Mesendoderm (in vitro differentiated cells): ENCODE measurements around the gene TSHZ2.
A peak's percentile ranks its signal among the peaks of the same experiment; 100 is the strongest.

Source experiments
- DNase-seq: peaks from one replicate; pipeline ENCODE4 v3.0.0; 2013
- H2AK5ac ChIP-seq: 2 replicates; pipeline ENCODE4 v1.6.1; 2013; ENCODE audit warnings: low read length, inconsistent platforms
- H2BK120ac ChIP-seq: 2 replicates; pipeline ENCODE4 v1.6.1; 2013; ENCODE audit warnings: low read depth, mild to moderate bottlenecking, low read length, moderate library complexity, mixed read lengths
- H2BK15ac ChIP-seq: replicated peaks from 2 replicates; pipeline ENCODE4 v1.6.1; 2013; ENCODE audit warnings: low read depth, mild to moderate bottlenecking, moderate library complexity
- H2BK5ac ChIP-seq: 2 replicates; pipeline ENCODE4 v1.6.1; 2013; ENCODE audit warnings: low read length, inconsistent platforms
- H3K18ac ChIP-seq: 2 replicates; pipeline ENCODE4 v1.6.1; 2013; ENCODE audit warnings: mild to moderate bottlenecking, low read length, mixed read lengths
- H3K23ac ChIP-seq: one replicate; pipeline ENCODE4 v1.6.1; 2013; ENCODE audit warnings: low read length
- H3K27ac ChIP-seq: 2 replicates; pipeline ENCODE4 v1.5.1; 2013; ENCODE audit warnings: low read depth, mild to moderate bottlenecking, inconsistent platforms, low read length, moderate library complexity
- H3K27me3 ChIP-seq: 2 replicates; pipeline ENCODE4 v1.6.1; 2013; ENCODE audit warnings: low read length, control low read depth, mild to moderate bottlenecking, inconsistent platforms; ENCODE audit not compliant: insufficient read depth, poor library complexity
- H3K36me3 ChIP-seq: 2 replicates; pipeline ENCODE4 v1.6.1; 2013; ENCODE audit warnings: low read length, inconsistent platforms; ENCODE audit not compliant: control insufficient read depth, insufficient read depth
- H3K4ac ChIP-seq: one replicate; pipeline ENCODE4 v1.6.1; 2013; ENCODE audit warnings: low read depth, mild to moderate bottlenecking, low read length, moderate library complexity
- H3K4me1 ChIP-seq: 2 replicates; pipeline ENCODE4 v1.6.1; 2013; ENCODE audit warnings: low read depth, low read length, inconsistent platforms; ENCODE audit not compliant: control insufficient read depth
- H3K4me2 ChIP-seq: 2 replicates; pipeline ENCODE4 v1.6.1; 2013; ENCODE audit warnings: low read length
- H3K4me3 ChIP-seq: 2 replicates; pipeline ENCODE4 v1.5.1; 2013; ENCODE audit warnings: mild to moderate bottlenecking, low read length
- H3K56ac ChIP-seq: one replicate; pipeline ENCODE4 v1.6.1; 2013; ENCODE audit warnings: low read length
- H3K79me1 ChIP-seq: 2 replicates; pipeline ENCODE4 v1.6.1; 2013; ENCODE audit warnings: low read length, inconsistent platforms
- H3K79me2 ChIP-seq: 2 replicates; pipeline ENCODE4 v1.6.1; 2013; ENCODE audit warnings: mild to moderate bottlenecking, low read length; ENCODE audit not compliant: control insufficient read depth, insufficient read depth
- H3K9ac ChIP-seq: 2 replicates; pipeline ENCODE4 v1.6.1; 2013; ENCODE audit warnings: low read length, inconsistent platforms
- H4K5ac ChIP-seq: one replicate; pipeline ENCODE4 v1.6.1; 2013; ENCODE audit warnings: low read length
- H4K8ac ChIP-seq: one replicate; pipeline ENCODE4 v1.6.1; 2013; ENCODE audit warnings: low read depth, mild to moderate bottlenecking, control low read depth, low read length, moderate library complexity
- WGBS: extraction: QIAGEN DNeasy Blood & Tissue Kit; methylation state at CpG from one replicate; pipeline ENCODE4 v1.1.7; 2013; ENCODE audit warnings: low lambda C conversion rate, missing lambda C conversion rate; ENCODE audit not compliant: insufficient coverage; ENCODE audit errors: extremely low coverage; 5-methylcytosine and 5-hydroxymethylcytosine counted together

TSHZ2 gene

DNA sequence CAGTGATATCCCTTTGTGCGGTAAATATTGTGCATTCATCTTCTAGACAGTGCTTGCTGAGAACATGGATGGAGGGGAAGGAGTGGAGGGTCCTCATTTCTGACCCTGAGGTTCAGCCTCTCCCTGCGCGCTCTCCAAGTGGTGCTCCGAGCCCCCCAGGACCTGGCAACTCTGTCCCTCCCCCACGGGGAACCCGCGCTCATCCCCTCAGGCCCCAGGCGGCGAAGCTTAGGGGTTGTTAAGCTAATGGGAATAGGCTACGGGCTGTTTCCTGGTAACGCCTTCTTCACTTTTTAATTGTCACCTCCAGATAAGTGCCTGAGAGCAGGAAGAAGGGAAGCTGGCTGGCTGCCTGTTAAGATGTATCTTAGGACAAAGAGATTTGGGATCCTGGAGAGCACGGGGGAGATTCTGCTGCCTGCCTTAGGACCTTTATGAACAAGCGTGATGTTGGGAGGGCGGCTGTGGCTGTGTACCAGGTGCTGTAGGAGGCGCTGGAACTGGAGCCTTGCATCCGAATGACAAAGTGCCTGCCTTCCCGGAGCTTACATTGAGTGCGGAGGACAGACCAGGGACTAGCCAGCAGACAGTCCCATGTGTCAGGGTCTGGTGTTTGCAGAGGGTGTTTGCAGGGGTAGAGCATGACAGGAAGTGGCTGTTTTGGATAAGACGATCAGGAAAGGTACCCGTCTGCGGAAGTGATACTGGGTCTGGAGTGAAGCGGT, 11.7 kb downstream of the TSHZ2 start:
- Histone ChIP-seq H3K79me2 (no peaks in the 10 kb centered on the region), H4K5ac (no peak overlapping the region), H3K27ac (no peak overlapping the region), H3K79me1 (no peaks in the 10 kb centered on the region), H3K18ac (no peak overlapping the region), H3K36me3 (no peaks in the 10 kb centered on the region), H3K23ac (no peak overlapping the region), H3K56ac (peak overlapping the region; percentile 12), H3K4me2 (no peak overlapping the region), H2AK5ac (no peak overlapping the region), H2BK15ac (no peak overlapping the region), H2BK120ac (no peak overlapping the region), H3K9ac (no peak overlapping the region), H3K4me1 (no peaks in the 10 kb centered on the region), H2BK5ac (no peak overlapping the region), H4K8ac (no peak overlapping the region), H3K4ac (no peak overlapping the region), H3K4me3 (no peak overlapping the region), H3K27me3 (no peaks in the 10 kb centered on the region)
- peak; percentile 84 for DNase-seq
- no CpG with 5 or more reads among the region's 22 CpGs for WGBS

DNA sequence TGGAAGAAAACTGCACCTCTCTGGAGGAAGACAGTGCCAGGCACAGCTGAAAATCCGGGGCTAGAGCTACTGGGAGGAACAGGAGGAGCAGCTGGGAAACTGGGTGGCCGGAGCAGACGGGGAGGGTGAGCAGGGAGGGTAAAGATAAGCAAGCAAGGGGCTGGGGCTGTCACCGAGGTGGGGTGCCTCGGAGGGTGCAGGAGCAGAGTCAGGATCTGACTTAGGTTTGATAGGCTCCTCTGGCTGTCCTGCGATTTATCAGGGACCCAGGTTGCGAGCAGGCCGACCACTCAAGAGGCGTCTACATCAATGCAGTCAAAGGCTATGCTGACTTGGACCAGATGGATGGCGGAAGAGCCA, 12.3 kb downstream of the TSHZ2 start:
- Histone ChIP-seq H3K4me1 (no peaks in the 10 kb centered on the region), H3K27ac (no peak overlapping the region), H4K8ac (no peak overlapping the region), H4K5ac (no peak overlapping the region), H2BK5ac (no peak overlapping the region), H3K79me2 (no peaks in the 10 kb centered on the region), H3K18ac (no peak overlapping the region), H3K23ac (no peak overlapping the region), H2BK120ac (no peak overlapping the region), H3K79me1 (no peaks in the 10 kb centered on the region), H3K4ac (no peak overlapping the region), H3K36me3 (no peaks in the 10 kb centered on the region), H3K56ac (no peak overlapping the region), H3K4me3 (no peak overlapping the region), H2BK15ac (no peak overlapping the region), H3K27me3 (no peaks in the 10 kb centered on the region), H3K9ac (no peak overlapping the region), H3K4me2 (no peak overlapping the region), H2AK5ac (no peak overlapping the region)
- WGBS, result no CpG with 5 or more reads among the region's 10 CpGs
- DNase-seq, result no peak

DNA sequence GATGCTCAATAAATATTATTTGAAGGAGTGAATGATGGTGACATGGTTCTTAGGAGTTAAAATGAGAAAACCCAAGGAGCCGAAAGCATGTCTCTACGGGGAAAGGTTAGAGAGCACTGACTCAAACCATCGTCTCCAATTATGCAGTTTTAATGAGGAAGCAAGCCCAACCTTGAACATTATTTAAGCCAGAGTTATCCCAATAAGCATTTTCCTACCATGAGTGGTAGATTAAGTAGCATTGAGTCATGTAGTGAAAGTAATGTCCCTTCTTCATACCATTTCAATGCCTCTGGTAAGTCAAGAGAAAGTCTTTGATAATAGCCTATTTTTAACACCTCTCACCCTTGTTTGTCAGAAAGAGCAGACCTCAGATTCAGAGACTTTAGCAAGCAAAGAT, 13.5 kb downstream of the TSHZ2 start:
- no peak overlapping the region for H2BK5ac ChIP-seq
- H3K9ac ChIP-seq, result no peak overlapping the region
- whole genome bisulfite sequencing, result no CpG with 5 or more reads among the region's 3 CpGs

DNA sequence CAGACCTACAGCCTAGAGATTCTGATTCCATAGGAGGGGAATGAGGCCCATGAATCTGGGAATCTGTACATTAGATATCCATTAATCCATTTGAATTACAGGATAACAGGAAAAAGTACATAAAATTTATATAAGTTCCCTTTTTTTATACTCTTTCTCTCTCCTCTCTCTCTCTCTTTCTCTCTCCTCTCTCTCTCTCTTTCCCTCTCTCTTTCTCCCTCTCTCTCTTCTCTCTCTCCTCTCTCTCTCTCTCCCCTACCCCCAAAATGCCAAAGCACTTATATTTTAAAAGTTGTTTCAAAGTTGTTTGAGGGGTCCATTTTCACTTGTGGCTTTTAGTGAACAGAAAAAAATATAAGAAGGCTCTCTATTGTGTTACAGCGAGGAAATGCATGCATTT, 15.1 kb downstream of the TSHZ2 start:
- no peak overlapping the region for H2BK5ac ChIP-seq
- H3K27ac ChIP-seq, result no peak overlapping the region
- no peak overlapping the region for H3K4me3 ChIP-seq
- no peak overlapping the region for H2BK15ac ChIP-seq
- no peak for DNase-seq
- H3K56ac ChIP-seq, result no peak overlapping the region
- H4K5ac ChIP-seq, result no peak overlapping the region
- H3K79me1 ChIP-seq, result no peaks in the 10 kb centered on the region
- H3K36me3 ChIP-seq, result no peaks in the 10 kb centered on the region
- no peak overlapping the region for H2AK5ac ChIP-seq
- H3K18ac ChIP-seq, result no peak overlapping the region
- no CpG with 5 or more reads among the region's 1 CpG for WGBS
- H3K79me2 ChIP-seq, result no peaks in the 10 kb centered on the region
- no peak overlapping the region for H4K8ac ChIP-seq
- no peak overlapping the region for H3K4me2 ChIP-seq
- no peaks in the 10 kb centered on the region for H3K4me1 ChIP-seq
- H3K9ac ChIP-seq, result no peak overlapping the region
- no peaks in the 10 kb centered on the region for H3K27me3 ChIP-seq
- no peak overlapping the region for H3K23ac ChIP-seq
- no peak overlapping the region for H3K4ac ChIP-seq
- no peak overlapping the region for H2BK120ac ChIP-seq

More for the DNA sequence above, 13.5 kb downstream of the TSHZ2 start:
- Histone ChIP-seq H3K79me1 (no peaks in the 10 kb centered on the region), H4K5ac (no peak overlapping the region), H3K36me3 (no peaks in the 10 kb centered on the region), H3K56ac (no peak overlapping the region), H2BK15ac (no peak overlapping the region), H3K23ac (no peak overlapping the region), H3K27me3 (no peaks in the 10 kb centered on the region), H3K4me1 (no peaks in the 10 kb centered on the region), H3K18ac (no peak overlapping the region), H3K4me3 (no peak overlapping the region), H2BK120ac (no peak overlapping the region), H2AK5ac (no peak overlapping the region), H3K79me2 (no peaks in the 10 kb centered on the region), H4K8ac (no peak overlapping the region), H3K27ac (no peak overlapping the region), H3K4ac (no peak overlapping the region), H3K4me2 (no peak overlapping the region)
- no peak for DNase-seq

DNA sequence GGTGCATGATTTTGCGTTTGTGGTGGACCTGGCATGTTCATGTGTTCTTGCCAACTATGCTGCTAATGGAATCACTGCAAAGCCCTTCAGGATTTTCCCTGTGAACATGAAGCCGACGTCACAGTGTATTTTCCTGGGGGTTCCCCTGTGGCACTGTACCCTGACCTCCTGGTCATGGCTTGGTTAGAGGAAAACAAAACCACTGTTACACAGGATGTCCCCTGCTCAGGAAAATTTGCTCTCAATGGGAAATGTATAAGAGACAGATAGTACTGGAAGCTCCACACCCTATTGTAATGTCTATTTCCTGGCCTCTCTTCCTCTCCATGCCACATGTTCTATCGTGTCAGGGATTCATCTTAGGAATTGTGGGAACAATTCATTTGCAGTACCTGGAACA, 19.7 kb downstream of the TSHZ2 start:
- H3K36me3 ChIP-seq, result no peaks in the 10 kb centered on the region
- H3K23ac ChIP-seq, result no peak overlapping the region
- WGBS, result no CpG with 5 or more reads among the region's 4 CpGs
- no peak overlapping the region for H3K9ac ChIP-seq
- H3K56ac ChIP-seq, result no peak overlapping the region
- H4K8ac ChIP-seq, result no peak overlapping the region
- no peak overlapping the region for H2BK120ac ChIP-seq
- H3K4me1 ChIP-seq, result no peaks in the 10 kb centered on the region
- no peak overlapping the region for H2BK15ac ChIP-seq
- no peak overlapping the region for H2BK5ac ChIP-seq
- H2AK5ac ChIP-seq, result no peak overlapping the region
- H3K4ac ChIP-seq, result no peak overlapping the region
- no peaks in the 10 kb centered on the region for H3K79me1 ChIP-seq
- no peaks in the 10 kb centered on the region for H3K79me2 ChIP-seq
- no peak overlapping the region for H3K4me2 ChIP-seq
- DNase-seq, result no peak
- no peak overlapping the region for H3K18ac ChIP-seq
- no peak overlapping the region for H4K5ac ChIP-seq
- H3K4me3 ChIP-seq, result no peak overlapping the region
- H3K27me3 ChIP-seq, result no peaks in the 10 kb centered on the region
- H3K27ac ChIP-seq, result no peak overlapping the region

DNA sequence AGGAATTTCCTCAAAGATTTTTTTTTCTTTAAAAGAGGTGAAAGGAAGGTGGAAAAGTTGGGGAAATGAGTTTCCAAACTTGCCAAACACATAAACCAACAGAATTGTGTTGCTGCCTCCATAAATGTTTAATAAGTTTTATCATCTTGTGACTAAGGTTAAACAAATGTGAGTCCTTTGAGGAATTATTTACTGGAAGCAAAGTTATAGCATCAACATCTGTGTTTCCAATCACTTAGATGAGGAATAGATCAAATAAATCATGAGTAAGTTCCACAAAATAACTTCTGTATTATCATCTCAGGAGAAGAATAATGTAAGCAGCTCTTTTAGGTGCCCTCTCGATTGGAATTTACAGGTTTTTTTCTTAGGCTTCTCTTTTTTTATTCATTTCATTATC, 20.5 kb downstream of the TSHZ2 start:
- no peak overlapping the region for H3K18ac ChIP-seq
- H3K79me1 ChIP-seq, result no peaks in the 10 kb centered on the region
- H4K5ac ChIP-seq, result no peak overlapping the region
- no peak overlapping the region for H3K4me3 ChIP-seq
- H3K79me2 ChIP-seq, result no peaks in the 10 kb centered on the region
- H2BK15ac ChIP-seq, result no peak overlapping the region
- no peak overlapping the region for H2BK5ac ChIP-seq
- no CpG with 5 or more reads among the region's 1 CpG for WGBS
- no peak overlapping the region for H3K4me2 ChIP-seq
- H3K9ac ChIP-seq, result no peak overlapping the region
- no peaks in the 10 kb centered on the region for H3K36me3 ChIP-seq
- H2BK120ac ChIP-seq, result no peak overlapping the region
- no peak overlapping the region for H3K4ac ChIP-seq
- no peak overlapping the region for H3K27ac ChIP-seq
- no peak overlapping the region for H2AK5ac ChIP-seq
- no peaks in the 10 kb centered on the region for H3K27me3 ChIP-seq
- H3K4me1 ChIP-seq, result no peaks in the 10 kb centered on the region
- no peak overlapping the region for H3K23ac ChIP-seq
- DNase-seq, result no peak
- H3K56ac ChIP-seq, result no peak overlapping the region
- H4K8ac ChIP-seq, result no peak overlapping the region
